ENCODE measurements around the gene PXT1. TPM values are rescaled to one million over a fixed set of nuclear protein-coding genes. Genes with fewer than 3 reads are reported as not detected.
A peak's percentile ranks its signal among the peaks of the same experiment; 100 is the strongest.

PXT1 gene
- total and polyA plus RNA-seq, 4 donors: not detected

GRCh38 chr6:36343109-36343680 is 99.5 kb downstream of the PXT1 start:
- Histone ChIP-seq H3K4me3 (ENCODE audit: low read depth in 1 of 3, low read length in 3 of 3) (no peak overlapping the region), H3K36me3 (ENCODE audit: control insufficient read depth in 4 of 4, insufficient read depth in 3 of 4, low read depth in 1 of 4, low read length in 3 of 4) (no peaks in the 10 kb centered on the region), H3K9me3 (ENCODE audit: control insufficient read depth in 4 of 4, low read length in 3 of 4) (no peaks in the 10 kb centered on the region), H3K4me1 (ENCODE audit: control insufficient read depth in 4 of 4, insufficient read depth in 4 of 4, low read length in 3 of 4) (peaks cover 0 to 6% (median 4%) of the 10 kb centered on the region in 4 donors), H3K27me3 (ENCODE audit: control insufficient read depth in 4 of 4, insufficient read depth in 4 of 4, low read length in 3 of 4) (no peaks in the 10 kb centered on the region), H3K27ac (ENCODE audit: low read depth in 1 of 2, low read length in 2 of 2) (no peak overlapping the region), H3K9ac (ENCODE audit: low read depth in 1 of 2, low read length in 2 of 2) (no peak overlapping the region)
- 87% methylated on average over 5 of the region's 5 CpGs for WGBS
- DNase-seq (ENCODE audit: low spot score): no peak
- TF ChIP-seq RAD21 (IDR thresholded peaks at IDR 0.05) (no peak), GABPA (IDR thresholded peaks at IDR 0.05 in 1 of 2, conservative IDR thresholded peaks at IDR 0.05 in 1 of 2) (no peak), JUND (IDR thresholded peaks at IDR 0.05) (no peak)
- TF ChIP-seq, protein P1, sequence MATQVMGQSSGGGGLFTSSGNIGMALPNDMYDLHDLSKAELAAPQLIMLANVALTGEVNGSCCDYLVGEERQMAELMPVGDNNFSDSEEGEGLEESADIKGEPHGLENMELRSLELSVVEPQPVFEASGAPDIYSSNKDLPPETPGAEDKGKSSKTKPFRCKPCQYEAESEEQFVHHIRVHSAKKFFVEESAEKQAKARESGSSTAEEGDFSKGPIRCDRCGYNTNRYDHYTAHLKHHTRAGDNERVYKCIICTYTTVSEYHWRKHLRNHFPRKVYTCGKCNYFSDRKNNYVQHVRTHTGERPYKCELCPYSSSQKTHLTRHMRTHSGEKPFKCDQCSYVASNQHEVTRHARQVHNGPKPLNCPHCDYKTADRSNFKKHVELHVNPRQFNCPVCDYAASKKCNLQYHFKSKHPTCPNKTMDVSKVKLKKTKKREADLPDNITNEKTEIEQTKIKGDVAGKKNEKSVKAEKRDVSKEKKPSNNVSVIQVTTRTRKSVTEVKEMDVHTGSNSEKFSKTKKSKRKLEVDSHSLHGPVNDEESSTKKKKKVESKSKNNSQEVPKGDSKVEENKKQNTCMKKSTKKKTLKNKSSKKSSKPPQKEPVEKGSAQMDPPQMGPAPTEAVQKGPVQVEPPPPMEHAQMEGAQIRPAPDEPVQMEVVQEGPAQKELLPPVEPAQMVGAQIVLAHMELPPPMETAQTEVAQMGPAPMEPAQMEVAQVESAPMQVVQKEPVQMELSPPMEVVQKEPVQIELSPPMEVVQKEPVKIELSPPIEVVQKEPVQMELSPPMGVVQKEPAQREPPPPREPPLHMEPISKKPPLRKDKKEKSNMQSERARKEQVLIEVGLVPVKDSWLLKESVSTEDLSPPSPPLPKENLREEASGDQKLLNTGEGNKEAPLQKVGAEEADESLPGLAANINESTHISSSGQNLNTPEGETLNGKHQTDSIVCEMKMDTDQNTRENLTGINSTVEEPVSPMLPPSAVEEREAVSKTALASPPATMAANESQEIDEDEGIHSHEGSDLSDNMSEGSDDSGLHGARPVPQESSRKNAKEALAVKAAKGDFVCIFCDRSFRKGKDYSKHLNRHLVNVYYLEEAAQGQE (IDR thresholded peaks at IDR 0.05): no peak

- Histone ChIP-seq H3K9me3 (ENCODE audit: control insufficient read depth in 4 of 4, low read length in 3 of 4) (no peaks in the 10 kb centered on the region), H3K4me3 (ENCODE audit: low read depth in 1 of 3, low read length in 3 of 3) (no peak overlapping the region), H3K4me1 (ENCODE audit: control insufficient read depth in 4 of 4, insufficient read depth in 4 of 4, low read length in 3 of 4) (peaks cover 0 to 6% (median 4%) of the 10 kb centered on the region in 4 donors), H3K27ac (ENCODE audit: low read depth in 1 of 2, low read length in 2 of 2) (no peak overlapping the region), H3K36me3 (ENCODE audit: control insufficient read depth in 4 of 4, insufficient read depth in 3 of 4, low read depth in 1 of 4, low read length in 3 of 4) (no peaks in the 10 kb centered on the region), H3K9ac (ENCODE audit: low read depth in 1 of 2, low read length in 2 of 2) (no peak overlapping the region), H3K27me3 (ENCODE audit: control insufficient read depth in 4 of 4, insufficient read depth in 4 of 4, low read length in 3 of 4) (no peaks in the 10 kb centered on the region)
- no peak for TF ChIP-seq FOXA2 (IDR thresholded peaks at IDR 0.05)
- peak in 1 of 2 donors; percentile 9 for TF ChIP-seq HNF4A (conservative IDR thresholded peaks at IDR 0.05)
- TF ChIP-seq YY1 (IDR thresholded peaks at IDR 0.05): peak; percentile 79
- TF ChIP-seq TAF1 (conservative IDR thresholded peaks at IDR 0.05): no peak
- TF ChIP-seq RXRA (IDR thresholded peaks at IDR 0.05): peak in 1 of 2 donors; percentile 31
- TF ChIP-seq, protein P2, sequence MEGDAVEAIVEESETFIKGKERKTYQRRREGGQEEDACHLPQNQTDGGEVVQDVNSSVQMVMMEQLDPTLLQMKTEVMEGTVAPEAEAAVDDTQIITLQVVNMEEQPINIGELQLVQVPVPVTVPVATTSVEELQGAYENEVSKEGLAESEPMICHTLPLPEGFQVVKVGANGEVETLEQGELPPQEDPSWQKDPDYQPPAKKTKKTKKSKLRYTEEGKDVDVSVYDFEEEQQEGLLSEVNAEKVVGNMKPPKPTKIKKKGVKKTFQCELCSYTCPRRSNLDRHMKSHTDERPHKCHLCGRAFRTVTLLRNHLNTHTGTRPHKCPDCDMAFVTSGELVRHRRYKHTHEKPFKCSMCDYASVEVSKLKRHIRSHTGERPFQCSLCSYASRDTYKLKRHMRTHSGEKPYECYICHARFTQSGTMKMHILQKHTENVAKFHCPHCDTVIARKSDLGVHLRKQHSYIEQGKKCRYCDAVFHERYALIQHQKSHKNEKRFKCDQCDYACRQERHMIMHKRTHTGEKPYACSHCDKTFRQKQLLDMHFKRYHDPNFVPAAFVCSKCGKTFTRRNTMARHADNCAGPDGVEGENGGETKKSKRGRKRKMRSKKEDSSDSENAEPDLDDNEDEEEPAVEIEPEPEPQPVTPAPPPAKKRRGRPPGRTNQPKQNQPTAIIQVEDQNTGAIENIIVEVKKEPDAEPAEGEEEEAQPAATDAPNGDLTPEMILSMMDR (IDR thresholded peaks at IDR 0.05; ENCODE audit: low read depth, low read length, missing input control): peak; percentile 89
- TF ChIP-seq RAD21 (IDR thresholded peaks at IDR 0.05): peak; percentile 66 to 76
- no peak for TF ChIP-seq SP1 (IDR thresholded peaks at IDR 0.05)
- WGBS: 20% methylated on average over 36 of the region's 36 CpGs
- peak; percentile 84 for DNase-seq (ENCODE audit: low spot score)
Observed at GRCh38 chr6:36340618-36341454, 101.8 kb downstream of the PXT1 start.

Small RNA genes lying within 50 kb of the gene (small RNA-seq; reads per million reads assigned to genes)
- not detected for gene RN7SL502P

Other genes with a start within 250 kb of the PXT1 start
- gene BRPF3, start 246.1 kb downstream of the PXT1 start, total RNA-seq: 10 to 100 TPM; 14.9 to 20.0 TPM
- 10 to 100 TPM in 1 of 2 donors, 1 to 10 TPM in 1; 7.5 to 12.5 TPM for gene BRPF3, start 246.1 kb downstream of the PXT1 start, polyA plus RNA-seq
- under 1 TPM; 0.08 to 0.14 TPM for gene PNPLA1, start 172.8 kb downstream of the PXT1 start, total RNA-seq
- gene PNPLA1, start 172.8 kb downstream of the PXT1 start, polyA plus RNA-seq: under 1 TPM in 1 of 2 donors, not detected in 1; 0.07 TPM
- not detected for gene BNIP5, start 106.0 kb downstream of the PXT1 start, total RNA-seq
- gene BNIP5, start 106.0 kb downstream of the PXT1 start, polyA plus RNA-seq: not detected
- under 1 TPM; 0.17 to 0.28 TPM for gene ETV7, start 55.2 kb downstream of the PXT1 start, total RNA-seq
- under 1 TPM; 0.43 to 0.84 TPM for gene ETV7, start 55.2 kb downstream of the PXT1 start, polyA plus RNA-seq
- gene KCTD20, start 146 bp upstream of the PXT1 start, total RNA-seq: 10 to 100 TPM; 45.2 to 48.5 TPM
- gene KCTD20, start 146 bp upstream of the PXT1 start, polyA plus RNA-seq: 10 to 100 TPM in 1 of 2 donors, 1 to 10 TPM in 1; 9.5 to 19.1 TPM
- gene STK38, start 104.6 kb upstream of the PXT1 start, total RNA-seq: 10 to 100 TPM; 13.3 to 21.8 TPM
- 10 to 100 TPM in 1 of 2 donors, 1 to 10 TPM in 1; 9.3 to 11.2 TPM for gene STK38, start 104.6 kb upstream of the PXT1 start, polyA plus RNA-seq
- 100 to 1,000 TPM in 1 of 2 donors, 10 to 100 TPM in 1; 62.8 to 101 TPM for gene SRSF3, start 151.5 kb upstream of the PXT1 start, total RNA-seq
- gene SRSF3, start 151.5 kb upstream of the PXT1 start, polyA plus RNA-seq: 100 to 1,000 TPM; 101 to 103 TPM
- gene CDKN1A, start 235.9 kb upstream of the PXT1 start, total RNA-seq: 10 to 100 TPM in 1 of 2 donors, 1 to 10 TPM in 1; 3.2 to 41.7 TPM
- gene CDKN1A, start 235.9 kb upstream of the PXT1 start, polyA plus RNA-seq: 10 to 100 TPM; 15.9 to 25.2 TPM